HEK293T (cell line): ENCODE data around the gene MSX1.
A peak's percentile ranks its signal among the peaks of the same experiment; 100 is the strongest.

ENCODE experiments used
- CTCF ChIA-PET: fragments of 350-600 bp; formaldehyde crosslinking; extraction: SDS; loops from one replicate; lab custom pipeline; 2021; ENCODE audit warnings: antibody characterized with exemption, inconsistent platforms; lab: Yijun Ruan, JAX
- POLR2A ChIA-PET: fragments of 350-600 bp; formaldehyde crosslinking; extraction: SDS; loops from one replicate; lab custom pipeline; 2020; ENCODE audit warnings: antibody characterized with exemption, inconsistent platforms; lab: Yijun Ruan, JAX
- DNase-seq: peaks from one replicate; pipeline ENCODE4 v3.0.0; 2012; ENCODE audit warnings: mixed read lengths; ENCODE audit errors: extremely low spot score
- ARNT ChIP-seq: fragments of 450-650 bp; IDR thresholded peaks from 2 replicates; pipeline ENCODE4 v1.6.1; 2017; ENCODE audit warnings: mild to moderate bottlenecking
- BHLHE40 ChIP-seq: fragments of 450-650 bp; IDR thresholded peaks from 2 replicates; pipeline ENCODE4 v1.6.1; 2016; ENCODE audit warnings: mild to moderate bottlenecking, moderate library complexity, borderline replicate concordance
- CTBP1 ChIP-seq: fragments of 450-650 bp; IDR thresholded peaks from 2 replicates; pipeline ENCODE4 v1.6.1; 2016; ENCODE audit warnings: borderline replicate concordance
- FOXA1 ChIP-seq: fragments of 450-650 bp; IDR thresholded peaks from 2 replicates; pipeline ENCODE4 v1.6.1; 2016; ENCODE audit warnings: mild to moderate bottlenecking
- FOXK2 ChIP-seq: fragments of 450-650 bp; IDR thresholded peaks from 2 replicates; pipeline ENCODE4 v1.6.1; 2016; ENCODE audit warnings: mild to moderate bottlenecking
- FOXM1 ChIP-seq: fragments of 450-650 bp; IDR thresholded peaks from 2 replicates; pipeline ENCODE4 v1.6.1; 2017; ENCODE audit warnings: mild to moderate bottlenecking, borderline replicate concordance
- HDGF ChIP-seq: fragments of 450-650 bp; IDR thresholded peaks from 2 replicates; pipeline ENCODE4 v1.6.1; 2017; ENCODE audit warnings: antibody characterized with exemption, borderline replicate concordance
- L3MBTL2 ChIP-seq: fragments of 450-650 bp; conservative IDR thresholded peaks from 2 replicates; pipeline ENCODE4 v1.6.1; 2016; ENCODE audit warnings: mild to moderate bottlenecking
- LEF1 ChIP-seq: fragments of 450-650 bp; IDR thresholded peaks from 2 replicates; pipeline ENCODE4 v1.6.1; 2017; ENCODE audit warnings: mild to moderate bottlenecking, borderline replicate concordance
- NFRKB ChIP-seq: fragments of 450-650 bp; IDR thresholded peaks from 2 replicates; pipeline ENCODE4 v1.6.1; 2016; ENCODE audit warnings: mild to moderate bottlenecking, moderate library complexity
- PKNOX1 ChIP-seq: fragments of 450-650 bp; IDR thresholded peaks from 2 replicates; pipeline ENCODE4 v1.6.1; 2016
- SP1 ChIP-seq: fragments of 450-650 bp; IDR thresholded peaks from 2 replicates; pipeline ENCODE4 v1.6.1; 2017
- SUZ12 ChIP-seq: fragments of 450-650 bp; IDR thresholded peaks from 2 replicates; pipeline ENCODE4 v1.6.1; 2016; ENCODE audit warnings: mild to moderate bottlenecking
- TARDBP ChIP-seq: fragments of 450-650 bp; IDR thresholded peaks from 2 replicates; pipeline ENCODE4 v1.6.1; 2016
- ZNF384 ChIP-seq: fragments of 450-650 bp; IDR thresholded peaks from 2 replicates; pipeline ENCODE4 v1.6.1; 2016

Gene MSX1

GRCh38 chr4:4859325-4859798 lies at the start of gene MSX1:
Gene MSX1, plus strand, starts transcription at chr4:4859665. Its CDS starts 235 bp downstream, at chr4:4859900.
- CTCF ChIA-PET, result no interaction called here
- DNase-seq, result peak; percentile 93
- no peak for TF ChIP-seq ZNF384
- TF ChIP-seq SP1, result no peak
- TF ChIP-seq CTBP1, result no peak
- POLR2A ChIA-PET, result interaction anchor here (1.5 kb wide), 1 partner anchor 16 kb away, joined by 3 read pairs; no protein-coding TSS in a partner anchor

GRCh38 chr4:4810092-4810774 lies 49.2 kb upstream of the MSX1 start:
- ChIA-PET CTCF (no interaction called here), POLR2A (no interaction called here)
- DNase-seq, result no peak
- TF ChIP-seq PKNOX1 (peak; percentile 53), FOXK2 (no peak)

- ChIA-PET POLR2A (no interaction called here), CTCF (no interaction called here)
- DNase-seq, result no peak
- TF ChIP-seq PKNOX1 (no peak), TARDBP (no peak), LEF1 (no peak), FOXA1 (no peak), SUZ12 (no peak), HDGF (no peak), SP1 (no peak), NFRKB (no peak)
Measured at GRCh38 chr4:4810778-4811177, 48.7 kb upstream of the MSX1 start.

GRCh38 chr4:4812145-4812794 lies 47.2 kb upstream of the MSX1 start:
- CTCF ChIA-PET, result no interaction called here

GRCh38 chr4:4818415-4819212 lies 40.9 kb upstream of the MSX1 start:
- TF ChIP-seq FOXM1, result no peak
- no peak for TF ChIP-seq PKNOX1
- no peak for TF ChIP-seq L3MBTL2
- ChIA-PET CTCF (no interaction called here), POLR2A (no interaction called here)
- no peak for DNase-seq

More at GRCh38 chr4:4812145-4812794, 47.2 kb upstream of the MSX1 start:
- TF ChIP-seq PKNOX1 (no peak), SP1 (no peak), L3MBTL2 (no peak), TARDBP (no peak), LEF1 (no peak), FOXA1 (no peak), BHLHE40 (no peak), FOXK2 (no peak), ZNF384 (no peak)
- POLR2A ChIA-PET, result no interaction called here
- no peak for DNase-seq

GRCh38 chr4:4819213-4819606 lies 40.3 kb upstream of the MSX1 start:
- DNase-seq, result no peak
- ChIA-PET POLR2A (no interaction called here), CTCF (no interaction called here)
- no peak for TF ChIP-seq FOXK2
- no peak for TF ChIP-seq L3MBTL2
- no peak for TF ChIP-seq NFRKB
- TF ChIP-seq PKNOX1, result no peak
- no peak for TF ChIP-seq ARNT
